Measurements from ENCODE around the gene FTL.

The FTL gene

DNA sequence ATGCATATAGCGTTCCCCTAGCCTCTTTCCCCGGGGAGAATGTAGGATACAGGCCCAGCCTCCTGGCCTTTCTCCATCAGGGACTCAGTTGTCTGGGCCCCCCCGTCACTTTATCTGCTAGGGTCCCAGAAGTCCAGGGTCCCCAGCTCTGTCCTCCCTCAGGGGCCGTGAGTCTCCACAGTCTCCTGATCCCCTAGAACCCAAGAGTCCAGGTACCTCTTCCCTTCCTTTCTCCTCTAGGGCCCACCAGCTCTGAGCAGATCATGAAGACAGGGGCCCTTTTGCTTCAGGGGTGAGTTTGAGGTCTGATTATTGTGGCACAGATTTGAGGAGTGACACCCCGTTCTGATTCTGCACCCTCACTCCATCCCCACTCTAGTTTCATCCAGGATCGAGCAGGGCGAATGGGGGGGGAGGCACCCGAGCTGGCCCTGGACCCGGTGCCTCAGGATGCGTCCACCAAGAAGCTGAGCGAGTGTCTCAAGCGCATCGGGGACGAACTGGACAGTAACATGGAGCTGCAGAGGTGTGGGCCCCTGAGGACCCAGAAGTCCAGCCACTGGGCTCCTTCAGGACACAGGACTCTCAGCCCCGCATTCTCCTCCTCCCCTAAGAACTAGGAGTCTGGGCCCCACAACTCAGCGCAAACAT is 9.7 kb upstream of the FTL start:
- H3K27me3 ChIP-seq (ENCODE audit: control insufficient read depth, low read length): no peaks in the 10 kb centered on the region
- H3K36me3 ChIP-seq (ENCODE audit: control insufficient read depth, low read length): peaks cover 23% of the 10 kb centered on the region
- H3K27ac ChIP-seq (ENCODE audit: low read depth, low read length): peak overlapping the region; percentile 60
- no peaks in the 10 kb centered on the region for H3K9me3 ChIP-seq (ENCODE audit: control insufficient read depth, insufficient read depth, low read length)
- H4K20me1 ChIP-seq (ENCODE audit: control insufficient read depth, insufficient read depth, low read depth, low read length): no peaks in the 10 kb centered on the region
- peaks cover 49% of the 10 kb centered on the region for H3K4me1 ChIP-seq (ENCODE audit: control insufficient read depth, low read length)
- H3K9me2 ChIP-seq (replicated peaks; ENCODE audit: control insufficient read depth, low read length): no peaks in the 10 kb centered on the region
- no peaks in the 10 kb centered on the region; the same call in 1 of the 2 replicates for H3F3A ChIP-seq (ENCODE audit: control insufficient read depth, insufficient read depth)
- peak overlapping the region; percentile 92 for H3K4me3 ChIP-seq (ENCODE audit: low read length)
- TF ChIP-seq, protein P1, sequence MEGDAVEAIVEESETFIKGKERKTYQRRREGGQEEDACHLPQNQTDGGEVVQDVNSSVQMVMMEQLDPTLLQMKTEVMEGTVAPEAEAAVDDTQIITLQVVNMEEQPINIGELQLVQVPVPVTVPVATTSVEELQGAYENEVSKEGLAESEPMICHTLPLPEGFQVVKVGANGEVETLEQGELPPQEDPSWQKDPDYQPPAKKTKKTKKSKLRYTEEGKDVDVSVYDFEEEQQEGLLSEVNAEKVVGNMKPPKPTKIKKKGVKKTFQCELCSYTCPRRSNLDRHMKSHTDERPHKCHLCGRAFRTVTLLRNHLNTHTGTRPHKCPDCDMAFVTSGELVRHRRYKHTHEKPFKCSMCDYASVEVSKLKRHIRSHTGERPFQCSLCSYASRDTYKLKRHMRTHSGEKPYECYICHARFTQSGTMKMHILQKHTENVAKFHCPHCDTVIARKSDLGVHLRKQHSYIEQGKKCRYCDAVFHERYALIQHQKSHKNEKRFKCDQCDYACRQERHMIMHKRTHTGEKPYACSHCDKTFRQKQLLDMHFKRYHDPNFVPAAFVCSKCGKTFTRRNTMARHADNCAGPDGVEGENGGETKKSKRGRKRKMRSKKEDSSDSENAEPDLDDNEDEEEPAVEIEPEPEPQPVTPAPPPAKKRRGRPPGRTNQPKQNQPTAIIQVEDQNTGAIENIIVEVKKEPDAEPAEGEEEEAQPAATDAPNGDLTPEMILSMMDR (IDR thresholded peaks at IDR 0.05; ENCODE audit: low read depth, low read length, poor library complexity, severe bottlenecking): no peak
- TF ChIP-seq EZH2phosphoT487 (IDR thresholded peaks at IDR 0.05; ENCODE audit: borderline replicate concordance, low read length): no peak
- peak overlapping the region; percentile 87 for H3K4me2 ChIP-seq (ENCODE audit: low read length)
- peaks cover 24% of the 10 kb centered on the region for H3K79me2 ChIP-seq (ENCODE audit: control insufficient read depth, low read length)

DNA sequence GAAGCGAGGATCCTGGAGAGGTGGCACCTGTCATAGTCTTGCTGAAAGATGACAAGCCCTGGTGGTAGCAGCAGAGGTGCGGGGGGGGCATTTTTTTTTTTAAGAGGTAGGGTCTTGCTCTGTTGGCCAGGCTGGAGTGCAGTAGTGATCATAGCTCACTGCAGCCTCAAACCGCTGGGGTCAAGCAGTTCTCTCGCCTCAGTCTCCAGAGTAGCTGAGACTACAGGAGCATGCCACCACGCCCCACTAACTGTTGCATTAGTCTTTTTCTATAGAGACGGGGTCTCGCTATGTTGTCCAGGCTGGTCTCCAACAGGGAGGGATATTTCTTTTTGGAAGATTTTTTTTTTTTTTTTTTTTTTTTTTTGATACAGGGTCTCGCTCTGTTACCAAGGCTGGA is 7.1 kb upstream of the FTL start:
- H3K9me2 ChIP-seq (replicated peaks; ENCODE audit: control insufficient read depth, low read length): no peaks in the 10 kb centered on the region
- H3K36me3 ChIP-seq (ENCODE audit: control insufficient read depth, low read length): peaks cover 25% of the 10 kb centered on the region
- H3K4me1 ChIP-seq (ENCODE audit: control insufficient read depth, low read length): peaks cover 41% of the 10 kb centered on the region
- H3K79me2 ChIP-seq (ENCODE audit: control insufficient read depth, low read length): peaks cover 24% of the 10 kb centered on the region
- TF ChIP-seq, protein P1 (IDR thresholded peaks at IDR 0.05; ENCODE audit: low read depth, low read length, poor library complexity, severe bottlenecking): no peak
- no peak for TF ChIP-seq EZH2phosphoT487 (IDR thresholded peaks at IDR 0.05; ENCODE audit: borderline replicate concordance, low read length)
- no peaks in the 10 kb centered on the region; the same call in 1 of the 2 replicates for H3F3A ChIP-seq (ENCODE audit: control insufficient read depth, insufficient read depth)
- H3K9me3 ChIP-seq (ENCODE audit: control insufficient read depth, insufficient read depth, low read length): no peaks in the 10 kb centered on the region
- H4K20me1 ChIP-seq (ENCODE audit: control insufficient read depth, insufficient read depth, low read depth, low read length): no peaks in the 10 kb centered on the region
- no peaks in the 10 kb centered on the region for H3K27me3 ChIP-seq (ENCODE audit: control insufficient read depth, low read length)
- no peak overlapping the region for H3K27ac ChIP-seq (ENCODE audit: low read depth, low read length)
- H3K4me2 ChIP-seq (ENCODE audit: low read length): no peak overlapping the region
- H3K4me3 ChIP-seq (ENCODE audit: low read length): no peak overlapping the region

DNA sequence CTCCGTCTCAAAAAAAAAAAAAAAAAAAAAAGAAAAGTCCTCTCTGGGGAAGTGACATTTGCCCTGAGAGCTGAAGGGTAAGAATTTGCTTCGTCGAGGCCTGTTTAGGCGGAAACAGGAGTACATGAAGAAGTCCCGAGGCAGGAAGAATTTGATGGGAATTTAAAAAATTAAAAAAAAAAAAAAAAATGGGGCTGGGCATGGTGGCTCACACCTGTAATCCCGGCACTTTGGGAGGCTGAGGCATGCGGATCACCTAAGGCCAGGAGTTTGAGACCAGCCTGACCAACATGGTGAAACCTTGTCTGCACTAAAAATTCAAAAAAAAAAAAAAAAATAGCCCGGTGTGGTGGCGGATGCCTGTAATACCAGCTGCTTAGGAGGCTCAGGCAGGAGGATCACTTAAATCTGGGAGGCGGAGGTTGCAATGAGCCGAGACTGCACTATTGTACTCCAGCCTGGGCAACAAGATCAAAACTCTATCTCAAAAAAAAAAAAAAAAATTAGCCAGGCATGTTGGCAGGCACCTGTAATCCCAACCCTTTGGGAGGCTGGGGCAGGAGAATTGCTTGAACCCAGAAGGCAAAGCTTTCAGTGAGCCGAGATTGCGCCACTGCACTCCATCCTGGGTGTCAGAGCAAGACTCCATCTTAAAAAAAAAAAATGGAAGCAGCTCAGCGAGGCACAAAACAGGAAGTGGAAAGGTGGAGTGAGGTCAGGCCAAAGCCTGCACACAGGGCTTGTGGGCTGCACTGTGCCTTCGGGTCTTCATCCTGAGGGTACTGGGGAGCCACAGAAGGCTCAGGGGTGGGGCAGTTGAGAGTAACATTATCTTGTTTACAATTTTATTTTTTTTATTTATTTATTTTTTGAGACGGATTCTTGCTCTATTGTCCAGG is 5.5 kb upstream of the FTL start:
- no peak overlapping the region for H3K27ac ChIP-seq (ENCODE audit: low read depth, low read length)
- no peak overlapping the region for H3K4me2 ChIP-seq (ENCODE audit: low read length)
- H3K27me3 ChIP-seq (ENCODE audit: control insufficient read depth, low read length): no peaks in the 10 kb centered on the region
- TF ChIP-seq, protein P1 (IDR thresholded peaks at IDR 0.05; ENCODE audit: low read depth, low read length, poor library complexity, severe bottlenecking): no peak
- TF ChIP-seq EZH2phosphoT487 (IDR thresholded peaks at IDR 0.05; ENCODE audit: borderline replicate concordance, low read length): no peak
- H3K9me3 ChIP-seq (ENCODE audit: control insufficient read depth, insufficient read depth, low read length): no peaks in the 10 kb centered on the region
- peaks cover 38% of the 10 kb centered on the region for H3K79me2 ChIP-seq (ENCODE audit: control insufficient read depth, low read length)
- H3K36me3 ChIP-seq (ENCODE audit: control insufficient read depth, low read length): peaks cover 25% of the 10 kb centered on the region
- no peaks in the 10 kb centered on the region; the same call in 1 of the 2 replicates for H3F3A ChIP-seq (ENCODE audit: control insufficient read depth, insufficient read depth)
- H4K20me1 ChIP-seq (ENCODE audit: control insufficient read depth, insufficient read depth, low read depth, low read length): no peaks in the 10 kb centered on the region
- H3K9me2 ChIP-seq (replicated peaks; ENCODE audit: control insufficient read depth, low read length): no peaks in the 10 kb centered on the region
- no peak overlapping the region for H3K4me3 ChIP-seq (ENCODE audit: low read length)
- peaks cover 46% of the 10 kb centered on the region for H3K4me1 ChIP-seq (ENCODE audit: control insufficient read depth, low read length)
